Activated CD8-positive, alpha-beta memory T cell treated with anti-CD3 and anti-CD28 coated beads, Interleukin-2, amount 50 U/mL, for 4 hours (primary cell): ENCODE measurements around the gene WDFY2.
"Not testable (repeated sequence)": the region's sequence is repeated elsewhere in the genome, so short reads cannot be mapped to it uniquely, and the experiment has no call there.

Experiments
- DNase-seq: peaks from one replicate; pipeline ENCODE4 v3.0.0-alpha.2; 2020

Gene WDFY2

GRCh38 chr13:51668580-51669195, 84.4 kb downstream of the WDFY2 start:
- no peak for DNase-seq

- DNase-seq = no peak
Observed at GRCh38 chr13:51673165-51673564, 88.9 kb downstream of the WDFY2 start.

GRCh38 chr13:51674276-51674675, 90.0 kb downstream of the WDFY2 start:
- DNase-seq = no peak

GRCh38 chr13:51675385-51675784, 91.1 kb downstream of the WDFY2 start:
- no peak for DNase-seq

- DNase-seq = no peak
Observed at GRCh38 chr13:51675877-51676276, 91.6 kb downstream of the WDFY2 start.

GRCh38 chr13:51676739-51677138, 92.5 kb downstream of the WDFY2 start:
- DNase-seq = no peak

- DNase-seq = no peak
Observed at GRCh38 chr13:51678420-51678819, 94.2 kb downstream of the WDFY2 start.

- no peak for DNase-seq
Observed at GRCh38 chr13:51679616-51680015, 95.4 kb downstream of the WDFY2 start.

GRCh38 chr13:51681037-51681678, 96.9 kb downstream of the WDFY2 start:
- DNase-seq = no peak

- no peak for DNase-seq
Observed at GRCh38 chr13:51682686-51683085, 98.4 kb downstream of the WDFY2 start.

- no peak for DNase-seq
Observed at GRCh38 chr13:51683597-51683996, 99.3 kb downstream of the WDFY2 start.

- no peak for DNase-seq
Observed at GRCh38 chr13:51684076-51684475, 99.8 kb downstream of the WDFY2 start.

- DNase-seq = no peak
Observed at GRCh38 chr13:51687947-51688714, 103.9 kb downstream of the WDFY2 start.

GRCh38 chr13:51688937-51689662, 104.8 kb downstream of the WDFY2 start:
- no peak for DNase-seq

- no peak for DNase-seq
Observed at GRCh38 chr13:51689663-51689996, 105.4 kb downstream of the WDFY2 start.

GRCh38 chr13:51695677-51696076, 111.4 kb downstream of the WDFY2 start:
- DNase-seq = not testable (repeated sequence)

GRCh38 chr13:51697181-51697580, 112.9 kb downstream of the WDFY2 start:
- DNase-seq = no peak

GRCh38 chr13:51697855-51698254, 113.6 kb downstream of the WDFY2 start:
- DNase-seq = no peak

- no peak for DNase-seq
Observed at GRCh38 chr13:51698352-51698751, 114.1 kb downstream of the WDFY2 start.

- DNase-seq = no peak
Observed at GRCh38 chr13:51704399-51705313, 120.4 kb downstream of the WDFY2 start.

- DNase-seq = no peak
Observed at GRCh38 chr13:51707461-51707860, 123.2 kb downstream of the WDFY2 start.

GRCh38 chr13:51713807-51714206, 129.5 kb downstream of the WDFY2 start:
- no peak for DNase-seq
